HG03095 (cell line): ENCODE measurements around the gene ZSCAN9.

Source experiments
- ATAC-seq: cut with Tn5 transposase; IDR thresholded peaks from one replicate; pipeline ENCODE4 v1.9.1; 2021; ENCODE audit warnings: moderate library complexity; ENCODE audit not compliant: unreplicated experiment

Gene ZSCAN9

GRCh38 chr6:28220257-28221133 is 4.6 kb upstream of the ZSCAN9 start:
- no peak for ATAC-seq

DNA sequence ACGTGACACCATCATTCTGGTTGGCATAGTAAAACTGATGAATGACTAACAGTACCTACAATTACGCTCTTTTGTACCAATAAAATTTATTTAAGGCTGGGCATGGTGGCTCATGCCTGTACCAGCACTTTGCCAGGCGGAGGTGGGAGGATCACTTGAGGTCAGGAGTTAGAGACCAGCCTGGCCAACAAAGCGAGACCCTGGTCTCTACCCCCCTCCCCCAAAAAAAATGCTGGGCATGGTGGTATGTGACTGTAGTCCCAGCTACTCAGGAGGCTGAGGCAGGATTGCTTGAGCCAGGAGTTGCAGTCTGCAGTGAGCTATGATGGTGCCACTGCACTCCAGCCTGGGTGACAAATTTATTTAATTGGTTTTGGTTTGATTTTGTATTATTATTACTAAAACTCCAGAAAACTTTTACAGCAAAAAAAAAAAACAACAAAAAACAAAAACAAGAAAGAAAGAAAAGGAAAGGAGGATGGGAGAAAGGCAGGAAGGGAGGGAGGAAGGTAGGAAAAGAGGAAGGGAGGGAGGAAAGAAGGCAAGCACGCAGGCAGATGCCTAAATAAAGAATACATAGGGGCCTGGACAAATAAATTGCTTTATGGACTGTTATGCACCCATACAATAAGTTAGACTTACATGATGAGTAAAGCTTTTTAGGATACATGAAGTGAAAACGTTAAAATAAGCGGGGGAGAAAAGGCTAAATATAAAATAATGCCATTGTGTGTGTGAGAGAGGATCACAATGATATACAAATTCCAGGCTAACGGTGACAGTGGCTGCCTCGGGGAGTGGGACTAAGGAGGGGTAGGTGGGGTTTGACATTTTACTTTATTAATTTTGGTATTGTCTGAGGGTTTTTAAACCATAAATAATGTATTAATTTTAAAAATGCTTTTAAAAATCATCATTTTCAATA is 682 bp upstream of the ZSCAN9 start:
- ATAC-seq, result no peak

GRCh38 chr6:28226460-28226859 is 1.4 kb downstream of the ZSCAN9 start:
- ATAC-seq, result no peak

GRCh38 chr6:28232785-28233184 is 7.7 kb downstream of the ZSCAN9 start:
- ATAC-seq, result no peak

DNA sequence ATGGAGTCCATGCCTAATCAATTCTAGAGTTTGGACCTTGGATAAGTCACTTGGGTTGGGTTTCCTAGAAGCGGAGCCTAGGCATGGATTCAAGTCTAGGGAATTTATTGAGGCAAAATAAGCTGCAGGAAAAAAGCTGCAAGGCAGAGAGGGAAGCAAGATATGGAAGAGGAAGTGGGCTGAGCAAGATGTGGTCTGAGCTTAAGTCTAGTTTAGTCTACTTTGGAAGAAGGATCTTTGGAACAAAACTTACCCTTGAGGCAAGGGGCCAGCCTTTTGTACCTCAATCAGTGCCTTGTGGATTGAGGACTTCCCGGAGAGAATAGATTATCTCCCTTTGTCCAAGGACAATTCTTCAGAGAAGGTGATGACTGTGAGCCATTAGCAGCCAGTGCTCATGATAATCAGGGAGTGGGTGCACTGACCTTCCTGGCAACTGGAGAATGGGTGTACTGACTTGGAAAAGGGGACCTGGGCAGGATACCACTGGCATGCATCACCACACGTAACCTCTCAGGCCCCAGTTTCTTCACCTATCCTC is 10.9 kb downstream of the ZSCAN9 start:
- ATAC-seq, result no peak

DNA sequence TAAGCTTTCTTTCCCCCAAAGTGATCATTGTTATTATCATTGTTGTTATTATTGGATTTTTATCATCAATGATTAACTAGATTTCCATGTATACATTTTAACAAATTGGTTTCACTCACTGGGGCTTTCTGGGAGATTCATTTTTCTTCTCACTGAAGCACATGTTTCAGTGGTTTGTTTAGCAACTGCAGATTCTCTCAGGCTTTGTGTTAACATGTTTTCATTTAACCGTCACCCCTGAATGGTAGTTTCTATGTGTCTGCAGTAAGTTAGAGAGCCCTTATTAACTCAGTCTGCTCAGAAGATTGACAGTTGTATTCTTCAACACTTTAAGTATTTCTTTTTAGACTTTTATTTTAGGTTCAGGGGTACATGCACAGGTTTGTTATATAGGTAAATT is 14.6 kb downstream of the ZSCAN9 start:
- ATAC-seq, result peak; percentile 50

DNA sequence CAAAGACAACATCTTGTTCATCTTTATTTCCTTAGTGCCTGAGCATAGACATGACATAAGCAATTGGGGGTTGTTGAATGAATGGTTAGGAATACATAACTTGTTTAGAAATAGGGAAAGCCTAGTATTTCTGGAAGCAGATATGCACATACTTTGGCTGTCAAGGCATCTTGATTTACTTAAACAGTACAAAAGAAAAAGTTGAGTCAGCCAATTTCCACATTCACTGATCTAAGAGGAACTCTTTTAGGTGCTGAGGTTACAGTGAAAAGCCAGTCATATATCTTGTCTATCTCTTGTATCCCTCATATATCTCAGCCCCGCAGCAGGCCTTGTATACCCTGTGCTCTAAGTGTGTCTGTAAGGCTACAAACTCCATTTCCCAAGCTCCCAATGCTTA is 15.4 kb downstream of the ZSCAN9 start:
- no peak for ATAC-seq

DNA sequence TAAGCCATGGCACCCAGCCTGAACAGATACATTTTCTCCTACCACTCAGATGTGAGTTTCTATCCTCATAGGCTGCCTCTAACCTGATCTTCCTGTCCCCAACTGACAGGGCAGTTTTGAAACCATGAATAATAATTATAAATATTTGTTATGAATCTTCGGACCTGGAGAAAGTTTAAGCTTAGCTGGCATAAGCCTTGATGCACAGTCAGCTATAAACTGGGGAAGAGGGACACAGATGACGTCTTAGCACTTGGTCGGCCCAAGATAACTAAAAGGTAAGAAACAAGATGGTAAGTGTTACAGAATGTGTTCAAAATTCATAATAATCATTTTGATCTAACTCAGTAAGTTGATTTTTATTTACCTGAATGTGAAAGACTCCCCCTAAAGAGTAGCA is 18.9 kb downstream of the ZSCAN9 start:
- ATAC-seq, result no peak

DNA sequence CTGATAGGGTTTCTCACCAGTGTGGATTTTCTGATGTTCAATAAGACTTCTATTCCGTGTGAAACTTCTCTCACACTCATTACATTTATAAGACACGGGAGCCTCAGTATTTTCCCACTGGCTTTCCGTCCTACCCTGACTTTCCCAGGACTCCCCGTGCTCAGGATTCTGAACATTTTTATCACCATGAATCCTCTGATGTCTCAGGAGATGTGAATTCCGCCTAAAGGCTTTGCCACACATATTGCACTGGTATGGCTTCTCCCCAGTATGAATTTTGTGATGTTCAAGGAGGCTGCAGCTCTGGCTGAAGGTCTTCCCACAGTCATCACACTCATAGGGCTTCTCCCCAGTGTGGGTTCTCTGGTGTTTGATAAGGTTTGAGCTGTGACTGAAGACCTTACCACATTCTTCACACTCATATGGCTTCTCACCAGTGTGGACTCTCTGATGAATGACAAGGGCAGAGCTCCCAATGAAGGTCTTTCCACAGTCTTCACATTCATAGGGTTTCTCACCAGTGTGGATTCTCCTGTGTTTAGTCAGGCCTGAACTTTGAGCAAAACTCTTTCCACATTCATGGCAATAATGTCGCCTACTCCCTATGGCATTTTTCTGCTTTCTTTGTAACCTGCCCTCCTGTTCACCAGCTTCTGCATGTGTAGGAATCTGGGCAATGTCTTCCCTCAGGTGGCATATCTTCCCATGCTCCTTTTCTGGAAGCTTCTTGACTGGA is 20.3 kb downstream of the ZSCAN9 start:
- no peak for ATAC-seq

GRCh38 chr6:28248916-28249315 is 23.8 kb downstream of the ZSCAN9 start:
- ATAC-seq, result no peak

DNA sequence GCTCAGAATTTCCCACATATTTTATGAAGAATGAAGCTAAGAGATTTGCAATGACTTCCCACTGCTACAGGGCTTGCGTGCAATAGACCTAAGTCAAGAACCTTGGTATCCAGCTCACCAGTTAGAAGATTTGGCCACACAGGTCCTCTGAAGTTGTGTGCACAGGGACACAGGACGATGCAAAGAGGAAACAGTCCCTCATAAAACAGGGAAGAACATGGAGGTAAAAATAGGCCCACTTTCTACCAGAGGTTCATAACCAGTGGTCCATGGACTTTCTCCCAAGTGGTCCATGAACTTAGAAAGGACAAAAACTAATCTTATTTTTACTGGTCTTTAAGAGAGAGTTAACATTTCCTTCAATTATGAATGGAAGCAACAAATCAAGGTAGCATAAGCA is 25.7 kb downstream of the ZSCAN9 start:
- no peak for ATAC-seq

GRCh38 chr6:28251661-28252008 is 26.6 kb downstream of the ZSCAN9 start:
- ATAC-seq, result peak; percentile 29

DNA sequence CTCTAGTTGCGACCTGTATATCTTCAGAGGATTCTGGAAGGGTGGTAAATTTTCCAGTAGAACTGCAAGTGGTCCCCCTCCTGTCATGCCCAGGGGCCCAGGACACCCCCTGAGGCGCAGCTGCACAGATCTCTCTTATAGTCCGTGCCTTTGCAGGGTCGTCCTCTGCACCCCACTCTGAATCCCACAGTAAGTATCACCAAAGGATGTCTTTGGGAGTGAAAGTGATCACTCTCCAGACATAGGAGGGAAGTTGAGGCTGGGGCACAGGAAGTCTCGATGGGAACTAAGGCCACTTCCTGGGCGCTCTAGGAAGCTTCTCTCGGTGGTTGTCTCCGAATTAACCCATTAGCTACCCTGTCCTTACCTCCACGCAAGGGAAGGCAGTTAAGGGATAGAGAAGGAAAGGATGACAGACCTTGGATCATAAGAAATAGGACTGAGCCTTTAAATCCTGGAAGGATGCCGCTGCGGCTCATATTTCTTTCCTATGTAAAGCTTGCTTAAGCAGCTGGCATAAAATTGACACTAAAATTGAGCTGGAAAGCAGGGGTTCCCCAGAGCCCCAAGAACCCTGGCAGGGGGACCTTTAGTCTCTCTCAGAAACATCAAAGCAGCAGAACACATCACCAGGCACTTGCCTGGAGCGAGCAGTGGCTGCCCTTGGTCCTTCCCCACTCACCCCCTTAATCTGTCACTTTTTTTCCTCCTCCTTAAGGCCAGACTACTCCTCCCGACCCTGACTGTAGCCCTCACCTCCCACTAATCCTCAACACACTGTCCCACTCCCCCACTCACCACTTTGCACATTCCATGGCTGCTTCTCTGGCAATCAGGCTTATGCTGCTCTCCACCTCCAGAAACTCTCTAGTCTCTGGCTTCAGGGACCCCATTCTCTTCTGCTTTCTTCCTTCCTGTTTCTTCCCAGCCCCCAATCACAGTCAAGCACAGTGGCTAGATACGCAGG is 27.2 kb downstream of the ZSCAN9 start, which contains the start of gene ZKSCAN4:
ZKSCAN4 (minus strand) TSS at position 261 of the 967 bp plus-strand sequence. CDS start 289 bp downstream, outside the sequence.
- ATAC-seq, result peak; percentile 83

- ATAC-seq, result no peak
Measured at GRCh38 chr6:28254121-28254519, 29.0 kb downstream of the ZSCAN9 start.

DNA sequence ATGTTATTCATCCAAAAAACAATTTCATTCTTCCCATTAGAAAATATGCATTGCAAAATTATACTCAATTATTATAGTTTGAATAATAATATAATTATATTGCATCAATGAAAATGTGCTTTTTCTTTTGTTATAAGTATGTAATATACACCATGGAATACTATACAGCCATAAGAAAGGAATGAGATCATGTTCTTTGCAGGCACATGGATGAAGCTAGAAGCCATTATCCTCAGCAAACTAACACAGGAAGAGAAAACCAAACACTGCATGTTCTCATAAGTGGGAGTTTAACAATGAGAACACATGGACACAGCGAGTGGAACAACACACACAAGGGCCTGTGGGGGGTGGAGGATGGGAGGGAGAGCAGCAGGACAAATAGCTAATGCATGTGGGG is 32.0 kb downstream of the ZSCAN9 start:
- no peak for ATAC-seq

- no peak for ATAC-seq
Measured at GRCh38 chr6:28258877-28259777, 34.1 kb downstream of the ZSCAN9 start, which contains the start of gene NKAPL. Gene NKAPL (plus strand): TSS chr6:28259297. CDS start chr6:28259372, 75 bp downstream.

GRCh38 chr6:28263922-28264321 is 38.8 kb downstream of the ZSCAN9 start:
- ATAC-seq, result no peak

DNA sequence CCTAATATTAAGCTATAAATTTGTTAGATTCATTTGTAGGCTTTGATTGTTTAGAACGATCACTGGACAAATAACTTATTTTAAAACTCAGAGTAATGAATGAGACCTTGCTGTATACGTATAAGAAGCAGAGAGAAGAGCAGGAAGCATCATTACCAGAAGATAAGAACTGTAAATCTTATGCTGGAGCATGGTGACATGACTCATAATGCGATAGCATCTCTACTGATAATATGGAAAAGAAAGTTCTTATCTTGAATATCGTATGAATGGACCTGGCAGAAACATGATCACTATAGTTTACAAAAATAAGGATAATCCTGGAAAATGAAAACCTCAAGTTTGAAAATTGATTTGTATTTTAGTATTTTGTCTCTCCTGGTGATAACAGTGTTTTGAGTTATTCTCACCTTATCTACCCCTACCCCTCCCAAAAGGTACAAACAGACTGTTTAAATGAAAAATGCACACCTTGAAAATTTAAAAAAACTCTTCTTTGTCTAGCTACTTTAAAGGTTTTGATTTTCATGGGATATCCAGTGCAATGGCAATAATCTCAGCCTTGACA is 39.8 kb downstream of the ZSCAN9 start:
- no peak for ATAC-seq
